K562 (cell line): ENCODE measurements around the gene CCDC116. TPM values are rescaled to one million over a fixed set of nuclear protein-coding genes. Genes with fewer than 3 reads are reported as not detected.
A peak's percentile ranks its signal among the peaks of the same experiment; 100 is the strongest.

Source experiments
- ARNT ChIP-seq, 2 experiments: fragments of 450-650 bp; IDR thresholded peaks; 2 replicates each; pipeline ENCODE4 v1.6.1; 2016; ENCODE audit warnings: mild to moderate bottlenecking in 1 of 2
- CBX8 ChIP-seq: fragments of 200-600 bp; sonication (generic); IDR thresholded peaks from 2 replicates; pipeline ENCODE4 v1.6.1; 2012; ENCODE audit warnings: borderline replicate concordance, mixed run types, low read depth, mild to moderate bottlenecking, moderate library complexity, mixed read lengths, low read length, control low read depth, inconsistent platforms; ENCODE audit not compliant: poor library complexity, severe bottlenecking; ENCODE audit errors: extremely low read depth
- CHCHD3 ChIP-seq: fragments of 250-450 bp; sonication (Bioruptor Pico); IDR thresholded peaks from 2 replicates; pipeline ENCODE4 v2.1.2; 2022; ENCODE audit warnings: mild to moderate bottlenecking
- DLX4 ChIP-seq: fragments of 250-450 bp; sonication (Bioruptor Pico); IDR thresholded peaks from 2 replicates; pipeline ENCODE4 v1.6.1; 2021; ENCODE audit warnings: mild to moderate bottlenecking
- E2F3 ChIP-seq: fragments of 250-450 bp; sonication (Bioruptor Pico); IDR thresholded peaks from 2 replicates; pipeline ENCODE4 v1.4.0; 2020; ENCODE audit warnings: mild to moderate bottlenecking
- ESRRB ChIP-seq: fragments of 250-450 bp; sonication (Bioruptor Pico); IDR thresholded peaks from 2 replicates; pipeline ENCODE4 v1.5.0; 2020; ENCODE audit warnings: mild to moderate bottlenecking, moderate library complexity, borderline replicate concordance
- HMG20A ChIP-seq: fragments of 450-650 bp; formaldehyde crosslinking; conservative IDR thresholded peaks from 2 replicates; pipeline ENCODE4 v1.4.0; 2020; ENCODE audit warnings: mild to moderate bottlenecking, mixed read lengths
- JUN ChIP-seq, 2 experiments: sonication (generic) in 1 of 2; formaldehyde crosslinking in 1 of 2; IDR thresholded peaks; 2 replicates each; pipeline versions ENCODE4 v1.6.1 to v1.8.0; 2012 to 2022; ENCODE audit warnings: borderline replicate concordance in 2 of 2, mild to moderate bottlenecking in 2 of 2, improper control_type of control experiment in 1 of 2, low read depth in 1 of 2, low read length in 1 of 2, missing genetic modification reagents in 1 of 2
- PHF21A ChIP-seq: fragments of 450-650 bp; IDR thresholded peaks from 2 replicates; pipeline ENCODE4 v1.6.1; 2017; ENCODE audit warnings: low read depth, borderline replicate concordance
- POLR2G ChIP-seq: fragments of 200-400 bp; formaldehyde crosslinking; IDR thresholded peaks from 2 replicates; pipeline ENCODE4 v1.6.1; 2017; ENCODE audit warnings: low read depth, mild to moderate bottlenecking, antibody characterized with exemption, low read length, moderate library complexity
- PRDM10 ChIP-seq: fragments of 450-650 bp; IDR thresholded peaks from 2 replicates; pipeline ENCODE4 v1.6.1; 2018; ENCODE audit not compliant: partially characterized antibody
- RBM14 ChIP-seq: fragments of 200-400 bp; formaldehyde crosslinking; IDR thresholded peaks from 2 replicates; pipeline ENCODE4 v1.6.1; 2018; ENCODE audit warnings: low read depth, mild to moderate bottlenecking, low read length, moderate library complexity, borderline replicate concordance; ENCODE audit not compliant: insufficient read depth
- SMAD1 ChIP-seq: fragments of 150-350 bp; IDR thresholded peaks from 2 replicates; pipeline ENCODE4 v1.6.1; 2014; ENCODE audit warnings: low read length, low read depth; ENCODE audit not compliant: partially characterized antibody
- SRSF3 ChIP-seq: fragments of 200-400 bp; formaldehyde crosslinking; IDR thresholded peaks from 2 replicates; pipeline ENCODE4 v1.6.1; 2016; ENCODE audit warnings: mild to moderate bottlenecking, low read length, moderate library complexity; ENCODE audit not compliant: insufficient read depth
- STAT5B ChIP-seq: fragments of 250-450 bp; sonication (Bioruptor Pico); IDR thresholded peaks from 2 replicates; pipeline ENCODE4 v1.8.0; 2021; ENCODE audit warnings: mild to moderate bottlenecking, inconsistent platforms
- TAL1 ChIP-seq: fragments of 450-650 bp; IDR thresholded peaks from 2 replicates; pipeline ENCODE4 v1.6.1; 2016; ENCODE audit warnings: mild to moderate bottlenecking
- TBP ChIP-seq: optimal IDR thresholded peaks from 2 replicates; pipeline ENCODE3; 2011; ENCODE audit warnings: low read depth, low read length, improper control_type of control experiment
- TCF15 ChIP-seq: fragments of 250-450 bp; sonication (Bioruptor Pico); IDR thresholded peaks from 2 replicates; pipeline ENCODE4 v1.8.0; 2022; ENCODE audit warnings: moderate library complexity, mild to moderate bottlenecking, inconsistent platforms
- TGIF2 ChIP-seq: sonication (generic); formaldehyde crosslinking; IDR thresholded peaks from 2 replicates; pipeline ENCODE4 v1.8.1; 2022; ENCODE audit warnings: mild to moderate bottlenecking, missing genetic modification reagents, moderate library complexity
- THAP7 ChIP-seq: fragments of 250-450 bp; sonication (Bioruptor Pico); IDR thresholded peaks from 2 replicates; pipeline ENCODE4 v1.5.0; 2021
- YBX1 ChIP-seq: fragments of 450-650 bp; IDR thresholded peaks from 2 replicates; pipeline ENCODE4 v1.7.1; 2016; ENCODE audit warnings: mild to moderate bottlenecking
- ZNF436 ChIP-seq: fragments of 250-450, 450-650 bp; sonication (Bioruptor Pico); formaldehyde crosslinking; IDR thresholded peaks from 2 replicates; pipeline ENCODE4 v1.7.0; 2020; ENCODE audit warnings: mild to moderate bottlenecking
- polyA plus RNA-seq, 8 experiments: library from polyadenylated mRNA; depleted of rRNA in 4 of 8; stranded (reverse) in 5 of 8; unstranded in 3 of 8; fragments of >200 nt; fragmentation: Nextera tagmentation in 2 of 8; fragmentation: Illumina TruSeq in 1 of 8; extraction: Ambion mirVana in 2 of 8; extraction: Trizol in 1 of 8; gene quantifications; 2 replicates each; pipeline versions ENCODE4 v1.2.1 to v1.2.3, GENCODE V29; 2011 to 2014; ENCODE audit warnings: inconsistent platforms in 1 of 8, missing spikeins in 1 of 8
- total RNA-seq, 7 experiments: library from RNA; depleted of rRNA in 6 of 7; stranded (reverse); fragments of >200 nt in 6 of 7; fragmentation: Illumina TruSeq in 2 of 7; extraction: Trizol in 2 of 7; gene quantifications; 2 replicates each; pipeline versions ENCODE4 v1.2.1 to v1.2.3, GENCODE V29; 2011 to 2021; ENCODE audit warnings: low replicate concordance in 1 of 7

Gene CCDC116
- total and polyA plus RNA-seq, 9 of the 15 experiments (the other 6 are each of a cell fraction or from before 2014, with no cell fraction given), result 1.6 to 11.3 (median 4.7) TPM

GRCh38 chr22:21642584-21643448 is 10.3 kb downstream of the CCDC116 start (continued):
- TF ChIP-seq PRDM10 (no peak), TAL1 (no peak), E2F3 (no peak), YBX1 (no peak), SMAD1 (peak; percentile 86), SRSF3 (no peak), POLR2G (no peak), TBP (no peak), THAP7 (CRISPR knock-in tag) (no peak), JUN (IDR thresholded peaks at IDR 0.05; ENCODE audit: borderline replicate concordance, low read depth, low read length) (0 out of 2 replicates have a peak, but pooled peaks have one; percentile 0), JUN (CRISPR knock-in tag; IDR thresholded peaks at IDR 0.05; ENCODE audit: borderline replicate concordance) (no peak), ZNF436 (CRISPR knock-in tag) (no peak), ESRRB (CRISPR knock-in tag) (no peak), CBX8 (no peak), RBM14 (no peak), STAT5B (CRISPR knock-in tag) (no peak), ARNT (IDR thresholded peaks at IDR 0.05) (no peak), HMG20A (no peak), PHF21A (no peak), DLX4 (CRISPR knock-in tag) (no peak), TCF15 (no peak), TGIF2 (CRISPR knock-in tag) (no peak), CHCHD3 (CRISPR knock-in tag) (no peak)
- TF ChIP-seq, all 486 proteins: peak for 42
